CD14-positive monocyte (primary cell): Measurements from ENCODE around the gene DNAJB5. TPM values are rescaled to one million over a fixed set of nuclear protein-coding genes. Genes with fewer than 3 reads are reported as not detected.

Experiments
- DNase-seq, 3 donors: peaks; one replicate each; pipeline ENCODE4 v3.0.0-alpha.2; 2011 to 2022
- H2AFZ ChIP-seq: 2 replicates; pipeline ENCODE4 v1.6.0; 2012; ENCODE audit warnings: mild to moderate bottlenecking, low read depth, low read length, inconsistent platforms; ENCODE audit not compliant: insufficient read depth, poor library complexity, severe bottlenecking
- H3K27ac ChIP-seq, 2 donors: 1 replicate in 1 of 2; 2 replicates in 1 of 2; pipeline ENCODE4 v1.5.1; 2012 to 2013; ENCODE audit warnings: low read length in 2 of 2, control low read depth in 1 of 2, inconsistent platforms in 1 of 2, low read depth in 1 of 2, mild to moderate bottlenecking in 1 of 2
- H3K27me3 ChIP-seq, 2 donors: one replicate each; pipeline versions ENCODE4 v1.6.0 to v1.6.1; 2011 to 2013; ENCODE audit warnings: low read length in 2 of 2; ENCODE audit not compliant: control insufficient read depth in 2 of 2, insufficient read depth in 2 of 2
- H3K36me3 ChIP-seq, 2 donors: replicated peaks in 1 of 2; 1 replicate in 1 of 2; 2 replicates in 1 of 2; pipeline versions ENCODE4 v1.5.1 to v1.6.1; 2012 to 2013; ENCODE audit warnings: low read length in 2 of 2, control low read depth in 1 of 2, inconsistent platforms in 1 of 2, mild to moderate bottlenecking in 1 of 2; ENCODE audit not compliant: insufficient read depth in 2 of 2, control insufficient read depth in 1 of 2
- H3K4me1 ChIP-seq, 2 donors: 1 replicate in 1 of 2; 2 replicates in 1 of 2; pipeline versions ENCODE4 v1.5.1 to v1.6.1; 2012 to 2013; ENCODE audit warnings: low read length in 2 of 2, control low read depth in 1 of 2, inconsistent platforms in 1 of 2, mild to moderate bottlenecking in 1 of 2, moderate library complexity in 1 of 2; ENCODE audit not compliant: insufficient read depth in 2 of 2, control insufficient read depth in 1 of 2
- H3K4me2 ChIP-seq: replicated peaks from 2 replicates; pipeline ENCODE3; 2012; ENCODE audit warnings: low read length, moderate library complexity, mild to moderate bottlenecking; ENCODE audit not compliant: poor library complexity, severe bottlenecking; ENCODE audit errors: extremely low read depth
- H3K4me3 ChIP-seq, 3 experiments: fragments of 200-600 bp in 1 of 3; sonication (generic) in 1 of 3; replicated peaks in 1 of 3; 1 replicate in 2 of 3; 2 replicates in 1 of 3; pipeline ENCODE4 v1.5.1; 2011 to 2013; ENCODE audit warnings: low read length in 3 of 3, mild to moderate bottlenecking in 3 of 3, control low read depth in 2 of 3, low read depth in 2 of 3, inconsistent platforms in 1 of 3, moderate library complexity in 1 of 3
- H3K79me2 ChIP-seq: 2 replicates; pipeline ENCODE4 v1.6.0; 2012; ENCODE audit warnings: mild to moderate bottlenecking, control low read depth, inconsistent platforms, low read length, moderate library complexity; ENCODE audit not compliant: insufficient read depth
- H3K9ac ChIP-seq: 2 replicates; pipeline ENCODE4 v1.6.0; 2017; ENCODE audit warnings: low read length, mild to moderate bottlenecking; ENCODE audit not compliant: insufficient read depth, poor library complexity, severe bottlenecking
- H3K9me3 ChIP-seq, 2 donors: replicated peaks in 1 of 2; 1 replicate in 1 of 2; 2 replicates in 1 of 2; pipeline versions ENCODE4 v1.5.1 to v1.6.1; 2012 to 2013; ENCODE audit warnings: low read length in 2 of 2, control low read depth in 1 of 2; ENCODE audit not compliant: control insufficient read depth in 1 of 2, insufficient read depth in 1 of 2
- H4K20me1 ChIP-seq: 2 replicates; pipeline ENCODE4 v1.6.0; 2012; ENCODE audit warnings: mild to moderate bottlenecking, low read length, control low read depth, moderate library complexity; ENCODE audit not compliant: insufficient read depth
- H3K27ac Mint-ChIP-seq, 7 donors: one replicate each; pipeline ENCODE4 v1.8.0; 2020; ENCODE audit warnings: mild to moderate bottlenecking in 7 of 7, mixed read lengths in 7 of 7, moderate library complexity in 6 of 7, inconsistent platforms in 2 of 7
- H3K27me3 Mint-ChIP-seq, 3 donors: one replicate each; pipeline ENCODE4 v1.8.0; 2021 to 2022; ENCODE audit warnings: low read depth in 3 of 3, mild to moderate bottlenecking in 3 of 3, mixed read lengths in 3 of 3, moderate library complexity in 3 of 3, inconsistent platforms in 1 of 3
- H3K36me3 Mint-ChIP-seq, 2 donors: one replicate each; pipeline ENCODE4 v1.8.0; 2020; ENCODE audit warnings: mixed read lengths in 2 of 2, inconsistent platforms in 1 of 2, mild to moderate bottlenecking in 1 of 2
- H3K4me1 Mint-ChIP-seq: one replicate; pipeline ENCODE4 v1.8.0; 2020; ENCODE audit warnings: mild to moderate bottlenecking, mixed read lengths
- H3K4me3 Mint-ChIP-seq, 2 donors: one replicate each; pipeline ENCODE4 v1.8.0; 2020; ENCODE audit warnings: mild to moderate bottlenecking in 2 of 2, mixed read lengths in 2 of 2, moderate library complexity in 1 of 2
- H3K9me3 Mint-ChIP-seq, 7 donors: one replicate each; pipeline ENCODE4 v1.8.0; 2020 to 2022; ENCODE audit warnings: mixed read lengths in 7 of 7, mild to moderate bottlenecking in 6 of 7, moderate library complexity in 6 of 7, inconsistent platforms in 2 of 7
- CTCF ChIP-seq: fragments of 200-600 bp; IDR thresholded peaks from one replicate; pipeline ENCODE4 v1.8.0; 2022; ENCODE audit warnings: antibody characterized with exemption, mild to moderate bottlenecking
- WGBS: methylation state at CpG from one replicate; pipeline ENCODE4 v1.1.5; 2013; ENCODE audit warnings: missing lambda C conversion rate; ENCODE audit not compliant: insufficient coverage; 5-methylcytosine and 5-hydroxymethylcytosine counted together
- intact Hi-C, 2 donors: fragments of 100-400 bp; cut with micrococcal nuclease; formaldehyde crosslinking; loops; one replicate each; pipeline versions ENCODE4 v1.15.0 to v1.15.1; 2023
- polyA plus RNA-seq, 3 donors: library from polyadenylated mRNA; depleted of rRNA in 1 of 3; unstranded in 2 of 3; stranded (reverse) in 1 of 3; fragments of 300-500 nt in 2 of 3; fragments of >200 nt in 1 of 3; fragmentation: Illumina TruSeq in 2 of 3; gene quantifications; 1 replicate in 2 of 3; 2 replicates in 1 of 3; pipeline ENCODE4 v1.2.3, GENCODE V29; 2012 to 2021

Gene DNAJB5
- polyA plus RNA-seq, 3 donors, result 0.66 to 1.9 (median 0.84) TPM

GRCh38 chr9:35042081-35042604 is 52.6 kb downstream of the DNAJB5 start:
- no peaks in the 10 kb centered on the region for H3K4me1 ChIP-seq
- H3K9me3 ChIP-seq, result no peaks in the 10 kb centered on the region
- no peaks in the 10 kb centered on the region for H4K20me1 ChIP-seq
- no peak overlapping the region for H2AFZ ChIP-seq
- peak in 1 of 3 donors; percentile 39 for DNase-seq
- no peak overlapping the region for H3K4me3 ChIP-seq
- H3K9ac ChIP-seq, result no peak overlapping the region
- Mint-ChIP-seq H3K9me3 (no peaks in the 10 kb centered on the region), H3K4me1 (peaks cover 18% of the 10 kb centered on the region), H3K27me3 (peaks cover 0 to 2% (median 0%) of the 10 kb centered on the region in 3 donors), H3K4me3 (no peak overlapping the region), H3K27ac (peak overlapping the region in 2 of 7 donors; percentile 45 to 47), H3K36me3 (peaks cover 19 to 34% of the 10 kb centered on the region in 2 donors)
- H3K4me2 ChIP-seq, result no peak overlapping the region
- no peaks in the 10 kb centered on the region for H3K79me2 ChIP-seq
- no peak overlapping the region for H3K27ac ChIP-seq
- H3K27me3 ChIP-seq, result no peaks in the 10 kb centered on the region
- TF ChIP-seq CTCF, result no peak
- 21% methylated on average over 3 of the region's 3 CpGs for WGBS
- peaks cover 7 to 32% of the 10 kb centered on the region in 2 donors for H3K36me3 ChIP-seq
- intact Hi-C loops, result no loop called here

- Histone ChIP-seq H3K27ac (no peak overlapping the region), H4K20me1 (no peaks in the 10 kb centered on the region), H3K27me3 (no peaks in the 10 kb centered on the region), H3K4me1 (no peaks in the 10 kb centered on the region), H3K4me3 (no peak overlapping the region), H2AFZ (no peak overlapping the region), H3K79me2 (no peaks in the 10 kb centered on the region), H3K9ac (no peak overlapping the region), H3K9me3 (no peaks in the 10 kb centered on the region), H3K36me3 (peaks cover 7 to 32% of the 10 kb centered on the region in 2 donors), H3K4me2 (no peak overlapping the region)
- DNase-seq, result no peak
- Mint-ChIP-seq H3K36me3 (peaks cover 21 to 39% of the 10 kb centered on the region in 2 donors), H3K9me3 (no peaks in the 10 kb centered on the region), H3K27me3 (peaks cover 0 to 2% (median 0%) of the 10 kb centered on the region in 3 donors), H3K4me3 (no peak overlapping the region), H3K27ac (peak overlapping the region in 3 of 7 donors; percentile 34 to 67 (median 48)), H3K4me1 (peaks cover 18% of the 10 kb centered on the region)
- intact Hi-C loops, result no loop called here
- WGBS, result 100% methylated on average over 3 of the region's 6 CpGs
- no peak for TF ChIP-seq CTCF
Observed at GRCh38 chr9:35042891-35043545, 53.5 kb downstream of the DNAJB5 start.
